HG02588 (cell line): ENCODE measurements around the gene AOAH.
"Not testable (repeated sequence)": the region's sequence is repeated elsewhere in the genome, so short reads cannot be mapped to it uniquely, and the experiment has no call there.

ENCODE experiments used
- ATAC-seq: cut with Tn5 transposase; IDR thresholded peaks from one replicate; pipeline ENCODE4 v1.9.1; 2021; ENCODE audit warnings: mild to moderate bottlenecking, moderate library complexity; ENCODE audit not compliant: unreplicated experiment

The AOAH gene

DNA sequence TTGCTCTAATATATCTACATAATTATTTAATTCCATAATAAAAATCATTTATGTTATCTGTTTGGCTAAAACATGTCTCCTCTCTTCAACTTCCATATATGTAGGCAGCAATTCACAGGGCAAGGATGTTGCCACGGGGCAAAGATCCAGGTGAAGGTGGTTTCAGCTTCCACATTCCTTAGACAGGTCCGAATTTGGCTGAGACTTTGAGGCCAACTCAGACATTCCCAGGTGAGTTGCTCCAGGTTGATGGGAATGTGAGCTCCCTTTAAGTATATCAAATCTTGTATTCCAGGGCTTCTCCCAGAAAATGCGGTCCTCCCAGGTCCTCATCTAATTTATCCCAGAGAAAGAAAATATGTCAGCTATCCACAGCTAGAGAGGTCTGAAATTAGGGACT is 15.1 kb upstream of the AOAH start:
- ATAC-seq = no peak

DNA sequence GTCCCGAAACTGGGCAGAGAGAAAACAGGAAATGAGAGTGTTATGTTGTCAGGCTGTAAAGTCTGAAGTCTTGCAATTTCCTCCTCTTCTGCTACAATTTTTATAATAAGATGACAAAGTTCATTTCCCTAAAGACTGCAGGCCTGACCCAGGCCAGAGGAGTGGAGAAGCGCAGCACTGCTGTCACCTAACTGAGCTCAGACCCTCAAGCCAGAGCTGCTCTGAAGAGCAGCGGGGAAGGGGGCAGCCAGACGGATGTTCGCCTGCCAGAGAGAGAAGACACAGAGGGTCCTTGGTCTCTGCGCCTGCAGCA is 12.6 kb upstream of the AOAH start:
- peak; percentile 94 for ATAC-seq

DNA sequence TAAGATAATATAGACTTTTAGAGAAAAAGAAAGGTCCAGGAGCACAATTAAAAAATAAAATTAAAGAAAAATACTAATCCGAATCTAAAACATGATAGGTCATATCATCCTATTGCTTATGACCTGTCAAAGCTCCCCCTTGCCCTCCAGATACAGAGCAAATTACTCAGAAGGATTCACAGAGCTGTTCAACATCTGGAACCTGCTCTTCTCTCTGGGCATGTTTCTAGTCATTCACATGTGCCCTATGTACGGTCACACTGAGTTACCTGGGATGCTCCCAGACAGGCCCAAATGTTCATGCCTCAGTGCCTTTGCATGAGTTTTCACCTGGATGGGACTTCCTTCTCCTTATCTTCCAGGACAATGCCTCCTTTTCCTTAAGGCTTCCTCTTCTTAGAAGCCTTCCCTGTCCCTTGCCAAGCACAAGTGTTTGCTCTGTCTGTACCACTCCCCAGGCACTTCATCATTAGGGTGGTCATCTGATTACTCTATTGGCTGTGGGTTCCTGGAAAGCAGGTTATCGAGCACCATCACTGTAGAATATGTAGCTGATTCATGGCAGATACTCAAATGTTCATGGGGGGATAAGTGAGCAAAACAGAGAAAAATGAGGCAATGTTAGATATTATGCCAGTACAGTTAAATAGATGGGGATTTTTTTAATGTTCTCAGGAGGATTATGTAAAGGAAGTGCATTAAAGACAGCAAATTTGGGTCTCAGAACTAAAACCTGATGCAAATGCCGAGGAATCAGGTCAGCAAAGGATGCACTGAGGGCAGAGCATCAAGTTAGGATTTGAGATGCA is 12.0 kb upstream of the AOAH start:
- ATAC-seq = no peak

DNA sequence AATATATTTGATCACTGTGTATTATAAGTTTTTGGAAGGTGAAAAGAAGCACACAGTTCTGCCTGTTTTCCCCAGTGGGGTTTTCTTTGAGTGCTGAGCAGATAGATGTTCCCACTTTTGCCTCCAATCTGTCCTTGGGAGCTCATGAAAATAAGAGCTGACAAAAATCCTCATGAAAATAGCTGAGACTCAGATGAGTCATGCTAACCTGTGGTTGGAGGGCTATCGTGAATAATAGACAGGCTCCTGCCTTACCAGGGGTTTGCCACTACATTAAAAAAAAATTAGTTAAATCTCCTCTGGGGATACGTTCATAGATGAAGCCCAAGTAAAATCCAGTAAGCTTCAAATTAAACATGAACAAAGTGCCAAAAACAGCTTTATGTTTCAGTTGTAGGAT is 10.9 kb upstream of the AOAH start:
- no peak for ATAC-seq

DNA sequence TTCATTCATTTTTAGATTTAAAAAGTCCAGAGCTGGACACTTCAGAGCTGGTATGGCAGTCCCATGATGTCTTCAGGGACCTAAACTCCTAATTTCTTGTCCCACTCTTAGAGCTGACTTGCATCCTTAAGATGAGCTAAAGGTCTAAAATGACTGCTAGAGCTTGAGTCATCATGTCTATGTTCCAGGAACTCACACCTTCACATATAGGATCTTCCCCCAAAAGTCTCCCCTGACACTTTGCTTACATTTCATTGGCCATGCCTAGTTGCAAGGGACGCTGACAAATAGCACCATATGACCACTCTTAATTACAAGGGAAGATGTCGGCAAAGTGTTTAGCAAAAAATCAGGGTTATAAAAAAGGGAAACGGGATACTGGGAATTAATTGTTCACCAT is 10.4 kb upstream of the AOAH start:
- ATAC-seq = no peak

DNA sequence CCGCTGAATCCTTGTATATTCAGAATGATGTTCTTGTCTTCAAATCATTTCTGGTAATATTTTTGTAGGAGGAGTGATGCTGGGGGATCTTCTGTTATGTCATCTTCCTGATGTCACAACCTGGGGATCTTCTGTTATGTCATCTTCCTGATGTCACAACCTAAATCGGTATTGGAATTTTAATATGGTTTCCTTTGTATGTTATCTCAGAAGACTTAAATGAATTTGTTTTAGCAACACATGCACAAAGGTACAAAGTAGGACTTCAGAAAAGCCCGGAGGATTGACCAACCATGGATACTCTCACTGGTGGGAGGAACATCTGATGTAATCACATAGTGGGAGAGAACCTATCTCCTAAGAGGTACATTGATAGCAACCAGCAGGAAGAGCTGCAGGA is 9.1 kb upstream of the AOAH start:
- ATAC-seq = no peak

DNA sequence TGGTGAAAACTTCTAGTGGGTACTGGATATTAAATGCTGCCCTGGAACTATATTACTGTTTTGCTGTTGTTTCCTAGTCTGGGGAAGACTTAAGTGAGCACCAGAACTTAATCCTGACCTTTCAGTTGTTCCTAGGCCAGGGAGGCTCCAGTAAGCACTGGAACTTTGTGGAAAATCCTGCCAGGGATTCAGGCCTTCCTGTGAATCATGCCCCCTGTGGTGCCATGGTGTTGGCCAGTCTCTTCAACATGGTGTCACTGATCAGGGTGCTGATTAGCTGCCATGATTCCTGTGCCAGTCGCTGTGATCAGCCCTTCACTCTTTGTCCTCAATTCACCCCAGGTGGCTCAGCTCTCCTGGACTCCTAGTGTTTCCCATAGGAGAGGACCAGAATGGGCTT is 8.5 kb upstream of the AOAH start:
- ATAC-seq = no peak

DNA sequence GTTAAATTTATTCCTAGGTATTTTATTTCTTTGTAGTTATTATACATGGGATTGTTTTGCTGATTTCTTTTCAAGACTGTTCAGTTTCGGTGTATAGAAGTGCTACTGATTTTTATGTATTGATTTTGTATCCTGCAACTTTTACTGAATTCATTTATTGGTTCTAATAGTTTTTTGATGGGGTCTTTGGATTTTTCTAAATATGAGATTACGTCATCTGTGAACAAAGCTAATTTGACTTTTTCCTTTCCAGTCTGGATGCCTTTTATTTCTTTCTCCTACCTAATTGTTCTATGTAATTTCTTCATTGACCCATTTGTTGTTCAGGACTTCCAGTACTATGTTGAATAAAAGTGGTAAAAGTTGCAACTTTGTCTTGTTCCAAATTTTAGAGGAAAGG is 5.8 kb upstream of the AOAH start:
- no peak for ATAC-seq

DNA sequence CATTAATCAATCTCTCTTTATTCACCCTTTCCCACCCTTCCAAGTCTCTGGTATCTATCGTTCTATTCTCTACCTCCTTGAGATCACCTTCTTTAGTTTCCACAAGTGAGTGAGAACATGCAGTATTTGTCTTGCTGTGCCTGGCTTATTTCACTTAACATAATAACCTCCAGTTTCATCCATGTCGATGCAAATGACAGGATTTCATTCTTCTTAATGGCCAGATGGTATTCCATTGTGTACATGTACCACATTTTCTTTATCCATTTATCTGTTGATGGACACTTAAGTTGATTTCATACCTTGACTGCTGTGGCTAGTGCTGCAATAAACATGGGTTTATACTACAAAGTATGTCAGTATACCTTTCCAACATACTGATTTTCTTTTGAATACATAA is 3.8 kb upstream of the AOAH start:
- no peak for ATAC-seq

DNA sequence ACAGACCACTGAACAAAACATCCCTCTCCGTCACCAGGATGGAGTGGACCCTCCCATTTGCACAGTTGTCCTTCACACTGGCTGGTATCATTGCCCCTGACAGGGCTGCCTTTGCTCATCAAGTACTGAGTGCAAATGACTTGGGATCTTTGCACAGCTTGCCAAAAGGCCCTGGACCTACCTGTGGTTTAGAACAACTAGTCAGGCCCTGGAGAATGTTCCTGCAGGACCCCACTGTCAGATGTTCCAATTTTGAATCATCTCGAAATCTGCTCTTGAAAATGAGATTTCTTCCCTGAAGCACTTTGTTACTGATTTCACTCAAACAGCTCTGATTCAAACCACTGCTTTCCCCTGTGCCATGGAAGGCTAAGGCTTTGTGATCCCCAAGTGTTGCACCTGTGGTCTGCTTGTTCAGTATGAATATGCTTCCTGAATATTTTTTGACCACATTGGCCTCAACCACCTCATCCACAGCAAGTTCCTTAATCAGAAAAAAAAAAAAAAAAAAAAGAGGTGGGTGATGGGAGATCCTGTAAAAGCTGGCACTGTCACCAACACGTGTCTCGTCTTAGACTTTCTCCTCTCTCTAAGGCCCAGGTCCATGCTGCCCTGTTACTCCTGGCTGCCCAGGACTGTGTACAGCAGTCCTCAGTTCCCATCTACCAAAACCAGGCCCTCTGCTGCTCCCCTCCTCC is 2.7 kb upstream of the AOAH start:
- no peak for ATAC-seq

DNA sequence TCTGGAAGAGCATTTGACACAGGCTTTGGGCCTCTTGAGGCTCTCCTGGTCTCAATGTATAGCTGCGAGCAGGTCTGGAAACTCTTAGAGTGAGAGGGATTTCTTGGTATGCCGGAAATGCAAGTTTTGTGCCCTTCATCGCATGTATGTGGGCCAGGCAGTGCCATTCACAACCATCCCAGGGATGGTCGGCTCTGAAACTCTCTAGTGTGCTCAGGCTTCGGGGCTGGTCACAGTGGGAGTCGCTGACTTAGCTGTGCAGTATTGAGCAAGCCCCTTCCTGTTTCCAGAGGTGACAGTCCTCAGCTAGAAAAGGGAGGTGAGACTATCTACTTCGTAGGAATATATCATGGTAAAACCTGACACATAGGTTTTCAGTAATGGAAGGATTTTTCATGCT is 2.0 kb upstream of the AOAH start:
- no peak for ATAC-seq

DNA sequence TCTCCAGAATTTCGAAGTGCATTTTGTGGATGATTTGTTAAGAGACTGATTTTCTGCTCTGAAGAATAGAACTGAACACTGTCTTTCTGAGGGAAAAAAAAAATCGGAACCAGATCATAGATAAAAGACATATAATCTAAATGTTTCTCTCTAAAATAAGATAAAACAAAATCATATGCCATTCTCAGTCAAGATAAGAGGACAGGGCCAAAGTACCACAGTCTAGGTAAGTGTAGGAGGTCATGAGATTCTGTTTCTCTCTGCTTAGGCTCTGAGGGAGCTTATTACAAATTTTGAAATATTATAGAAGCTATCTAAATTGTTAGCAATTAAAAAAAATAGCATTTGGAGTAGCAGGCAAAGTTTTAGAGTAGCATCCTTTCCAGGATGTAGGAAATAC is 702 bp upstream of the AOAH start:
- ATAC-seq = no peak

DNA sequence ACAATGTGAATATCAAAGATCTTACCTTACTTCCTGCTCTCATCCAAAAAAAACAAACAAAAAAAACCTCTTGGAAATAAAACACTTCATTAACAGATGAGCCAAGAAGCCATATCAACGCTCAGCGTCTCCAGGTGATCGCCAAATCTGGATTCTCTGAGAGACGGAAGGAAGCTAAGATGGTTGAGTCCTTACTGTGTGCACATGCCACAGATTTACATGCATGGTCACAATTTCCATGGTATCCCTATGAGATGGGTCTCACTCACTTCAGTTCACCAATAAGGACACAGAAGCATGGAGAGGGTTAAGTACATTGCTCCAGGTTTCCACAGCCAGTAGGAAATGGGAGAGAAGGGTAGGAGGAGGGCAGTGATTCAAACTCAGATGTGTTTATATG is 1.0 kb downstream of the AOAH start:
- no peak for ATAC-seq

DNA sequence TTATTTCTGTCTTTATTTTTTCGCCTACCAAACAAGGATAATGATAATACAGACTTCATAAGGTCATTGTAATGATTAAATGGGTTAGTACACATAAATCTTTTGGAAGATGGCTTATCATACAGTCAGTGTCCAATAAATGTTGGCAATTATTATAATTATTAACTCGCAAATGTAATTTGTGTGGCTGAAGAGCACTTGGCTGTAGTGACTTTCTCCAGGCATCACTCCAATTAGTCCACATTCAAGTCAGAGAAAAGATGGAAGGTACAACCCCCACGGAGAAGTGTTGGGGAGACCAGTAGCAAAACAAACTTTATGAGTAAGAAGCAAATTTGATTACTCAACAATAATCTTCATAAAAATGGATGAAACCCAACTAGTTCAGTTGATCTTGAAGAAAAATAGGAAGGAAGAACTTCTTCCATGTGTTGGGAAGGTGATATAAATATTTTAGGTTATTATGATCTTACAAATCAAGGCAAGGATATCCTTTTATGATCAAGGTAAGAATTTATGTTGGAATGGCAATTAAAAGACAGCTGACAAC is 5.1 kb downstream of the AOAH start:
- ATAC-seq = no peak

DNA sequence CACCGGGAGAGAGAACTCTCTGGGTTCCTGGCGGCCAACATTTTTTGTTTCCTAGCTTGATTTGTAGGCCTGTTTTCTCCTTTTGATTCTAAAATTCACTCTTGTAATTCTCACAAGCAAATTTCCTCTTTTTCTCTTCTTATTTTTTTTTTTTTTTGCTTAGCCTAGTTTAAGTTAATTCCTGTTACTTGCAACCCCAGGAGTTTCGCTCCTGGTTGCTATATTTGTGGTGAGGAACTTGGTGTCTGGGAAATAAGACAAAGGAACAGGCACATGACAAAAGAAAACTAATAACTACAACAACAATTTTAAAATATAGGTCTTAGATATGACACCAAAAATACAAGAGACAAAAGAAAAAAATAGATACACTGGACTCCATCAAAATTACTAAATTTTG is 6.7 kb downstream of the AOAH start:
- ATAC-seq = no peak

DNA sequence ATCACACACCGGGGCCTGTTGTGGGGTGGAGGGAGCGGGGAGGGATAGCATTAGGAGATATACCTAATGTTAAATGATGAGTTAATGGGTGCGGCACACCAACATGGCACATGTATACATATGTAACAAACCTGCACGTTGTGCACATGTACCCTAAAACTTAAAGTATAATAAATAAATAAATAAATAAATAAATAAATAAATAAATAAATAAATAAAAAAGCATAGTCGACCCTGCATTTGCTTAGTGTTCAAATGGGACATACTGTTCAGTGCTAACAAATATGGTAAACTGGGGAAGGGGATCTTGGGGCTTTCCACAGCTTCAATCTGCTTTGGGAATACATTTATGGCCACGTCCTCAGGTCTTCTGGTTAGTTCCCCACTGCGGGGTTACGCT is 7.5 kb downstream of the AOAH start:
- not testable (repeated sequence) for ATAC-seq

DNA sequence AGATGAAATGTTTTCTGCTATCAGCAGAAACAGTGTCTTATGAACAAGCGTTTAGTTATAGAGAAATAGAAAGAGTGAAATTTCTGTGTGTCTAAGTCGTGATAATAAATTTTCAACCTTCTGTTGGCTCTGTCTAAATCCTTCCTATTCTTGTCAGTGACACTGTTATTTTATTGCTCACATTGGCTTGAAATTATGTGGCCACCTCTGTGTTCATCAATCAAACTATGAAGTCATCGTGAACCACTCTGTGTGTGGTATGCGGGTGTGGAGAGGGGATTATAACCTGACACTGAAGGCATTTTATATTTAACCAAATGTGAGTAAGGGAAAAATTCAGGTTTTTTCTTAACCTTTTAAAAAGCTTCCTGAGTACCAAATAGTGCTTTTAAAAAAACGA is 12.3 kb downstream of the AOAH start:
- ATAC-seq = no peak

DNA sequence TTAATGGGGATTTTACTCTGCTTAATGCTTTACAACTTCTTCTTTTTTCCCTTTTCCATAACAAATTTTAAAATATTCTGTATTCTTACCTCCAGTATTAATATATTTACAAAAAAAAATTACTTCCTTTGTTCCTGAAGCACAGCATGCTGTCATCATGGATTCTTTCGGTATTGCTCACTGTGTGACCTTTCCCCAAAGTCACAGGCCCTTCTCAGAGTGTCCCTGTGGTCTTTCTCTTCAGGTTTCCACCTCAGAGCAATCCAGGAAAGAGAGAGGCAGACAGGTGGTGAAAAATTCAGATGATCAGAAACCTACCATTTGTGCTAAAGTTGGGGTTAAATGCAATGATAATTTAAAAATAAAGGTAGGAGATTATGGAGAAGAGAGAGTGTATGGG is 13.0 kb downstream of the AOAH start:
- no peak for ATAC-seq

DNA sequence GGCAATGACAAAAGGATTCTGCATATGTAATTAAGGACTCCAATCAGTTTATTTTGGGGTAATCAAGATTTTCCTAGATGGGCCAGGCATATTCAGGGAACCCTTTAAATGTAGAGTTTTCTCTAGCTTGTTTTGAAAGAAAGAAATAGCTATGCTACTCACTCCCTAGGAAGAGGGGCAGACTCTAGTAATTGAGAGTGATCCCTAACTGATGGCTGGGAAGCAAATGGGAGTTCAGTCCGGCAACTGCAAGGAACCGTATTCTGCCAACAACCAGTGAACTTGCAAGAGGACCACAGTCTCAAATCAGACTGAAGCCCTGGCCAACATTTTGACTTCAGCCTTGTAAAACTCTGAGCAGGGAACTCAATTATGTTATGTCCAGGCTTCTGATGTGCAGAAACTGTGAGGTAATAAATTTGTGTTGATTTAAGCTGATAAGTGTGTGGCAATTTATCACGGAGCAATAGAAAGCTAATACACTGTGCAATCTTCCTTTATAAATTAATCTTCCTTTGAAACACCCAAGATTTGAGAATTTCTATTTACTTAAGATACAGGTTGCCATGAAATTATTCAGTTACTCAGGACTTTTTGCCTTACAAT is 14.0 kb downstream of the AOAH start:
- no peak for ATAC-seq

DNA sequence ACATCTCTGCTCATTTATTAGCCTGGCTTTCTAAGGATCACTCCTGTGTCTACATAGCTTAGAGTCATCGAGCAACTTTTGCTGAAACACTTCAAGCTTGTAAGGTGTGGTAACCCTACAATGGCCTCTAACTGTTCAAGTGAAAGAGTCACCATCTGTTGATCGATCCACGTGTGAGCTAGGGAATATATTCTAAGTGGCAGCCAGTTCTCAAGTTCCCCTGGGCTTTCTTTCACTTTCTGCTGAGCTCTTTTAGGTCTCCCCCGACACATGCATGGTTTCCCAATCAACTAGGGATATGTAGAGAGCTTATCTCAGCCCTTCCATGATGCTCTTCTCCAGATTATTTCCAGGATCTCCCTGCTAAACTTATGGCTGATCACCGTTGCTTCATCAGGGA is 15.5 kb downstream of the AOAH start:
- ATAC-seq = no peak

DNA sequence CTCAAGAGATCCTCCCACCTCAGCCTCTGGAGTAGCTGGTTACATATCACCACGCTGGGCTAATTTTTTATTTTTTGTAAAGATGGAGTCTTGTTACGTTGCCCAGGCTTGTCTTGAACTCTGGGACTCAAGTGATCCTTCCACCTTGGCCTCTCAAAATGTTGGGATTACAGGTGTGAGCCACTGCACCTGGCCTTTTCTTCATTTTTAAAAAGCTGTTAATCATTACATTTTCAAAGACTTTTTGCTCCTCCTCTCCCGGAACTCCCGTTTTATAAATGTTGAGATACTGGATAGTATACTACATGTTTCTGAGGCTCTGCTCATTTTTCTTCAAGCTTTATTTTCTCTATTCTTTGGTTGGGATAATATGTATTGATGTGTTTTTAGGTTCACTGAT is 16.4 kb downstream of the AOAH start:
- ATAC-seq = no peak

DNA sequence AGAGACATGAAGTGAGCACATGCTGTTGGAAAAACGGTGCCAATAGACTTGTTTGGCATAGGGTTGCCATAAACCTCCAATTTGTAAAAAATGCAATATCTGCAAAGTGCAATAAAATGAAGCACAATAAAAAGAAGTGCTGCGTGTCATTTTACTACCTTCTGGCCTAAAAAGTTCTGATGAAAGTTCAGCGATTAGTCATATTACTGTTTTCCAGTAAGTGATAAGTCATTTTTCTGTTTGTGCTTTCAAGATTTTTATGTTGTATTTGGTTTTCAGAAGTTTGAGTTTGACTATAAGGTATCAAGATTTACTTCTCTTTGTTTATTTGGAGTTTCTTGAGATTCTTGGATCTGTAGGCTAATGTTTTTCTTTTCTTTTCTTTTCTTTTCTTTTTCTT is 16.8 kb downstream of the AOAH start:
- no peak for ATAC-seq
